Measurements from ENCODE around the gene ARAP1. TPM values are rescaled to one million over a fixed set of nuclear protein-coding genes. Genes with fewer than 3 reads are reported as not detected.

The ARAP1 gene
- total RNA-seq, 2 experiments from 2014 or later, result 65.7 to 69.8 TPM

- H3K9me3 Mint-ChIP-seq, result no peaks in the 10 kb centered on the region
- Histone ChIP-seq H3K4me3 (ENCODE audit: low read length) (no peak overlapping the region), H3K4me1 (ENCODE audit: insufficient read depth, low read length) (peaks cover 81% of the 10 kb centered on the region), H3K27me3 (ENCODE audit: control insufficient read depth in 1 of 2, insufficient read depth in 2 of 2, low read length in 2 of 2) (no peaks in the 10 kb centered on the region), H3K36me3 (ENCODE audit: insufficient read depth, low read length) (peaks cover 48% of the 10 kb centered on the region), H3K9me3 (ENCODE audit: control insufficient read depth in 1 of 2, insufficient read depth in 1 of 2, low read length in 2 of 2) (no peaks in the 10 kb centered on the region), H3K27ac (ENCODE audit: low read depth in 1 of 2, low read length in 2 of 2) (no peak overlapping the region)
- POLR2A ChIA-PET, result interaction anchor here (1.0 kb wide), 1 partner anchor 423 kb away, joined by 3 read pairs; the partner anchor contains the start of gene FCHSD2
- intact Hi-C loops (cut with DNase I, micrococcal nuclease), result no loop called here
- peaks cover 54% of the 10 kb centered on the region for H3K36me3 Mint-ChIP-seq (ENCODE audit: low read depth)
- H3K27me3 Mint-ChIP-seq, result no peaks in the 10 kb centered on the region
- DNase-seq (peak in 1 of 14 experiments; percentile 26), ATAC-seq (ENCODE audit: poor library complexity) (no peak)
- TF ChIP-seq CTCF (IDR thresholded peaks at IDR 0.05), result no peak
- H3K4me3 Mint-ChIP-seq, result peak overlapping the region; percentile 91
- H3K27ac Mint-ChIP-seq, result peak overlapping the region; percentile 90
- H3K4me1 Mint-ChIP-seq (ENCODE audit: low read depth), result peaks cover 79% of the 10 kb centered on the region
- CTCF ChIA-PET, result interaction anchor here (1.6 kb wide), 1 partner anchor 12 kb away, joined by 4 read pairs; no protein-coding TSS in a partner anchor
Observed at GRCh38 chr11:72719144-72719543, 33.1 kb downstream of the ARAP1 start.

DNA sequence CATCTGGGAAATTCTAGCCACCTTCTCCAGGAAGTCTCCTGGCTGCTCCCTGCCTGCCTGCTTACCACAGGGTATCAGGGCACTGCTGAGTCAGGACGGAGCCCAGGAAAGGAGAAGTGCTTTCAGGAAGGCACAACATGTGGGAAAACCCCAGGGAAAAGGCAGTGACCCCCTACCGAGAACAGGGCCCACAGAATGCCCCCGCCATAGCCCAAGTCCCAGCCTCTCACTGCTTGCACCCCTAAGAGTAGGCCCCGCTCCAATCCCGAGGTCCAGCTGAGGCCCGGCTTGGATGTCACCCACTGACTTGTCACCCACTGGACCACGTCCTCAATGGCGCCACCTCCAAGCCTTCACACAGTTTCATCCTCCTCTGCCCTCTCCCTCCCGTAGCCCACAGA lies 34.1 kb downstream of the ARAP1 start:
- peak in 2 of 14 experiments; percentile 55 to 56 for DNase-seq
- ChIA-PET POLR2A (no interaction called here), CTCF (interaction anchor here (1.6 kb wide), 1 partner anchor 14 kb away, joined by 4 read pairs; no protein-coding TSS in a partner anchor)
- no peak for TF ChIP-seq CTCF (IDR thresholded peaks at IDR 0.05)
- H3K36me3 Mint-ChIP-seq (ENCODE audit: low read depth), result peaks cover 58% of the 10 kb centered on the region
- intact Hi-C loops (cut with DNase I, micrococcal nuclease), result no loop called here
- H3K9me3 ChIP-seq (ENCODE audit: control insufficient read depth in 1 of 2, insufficient read depth in 1 of 2, low read length in 2 of 2), result no peaks in the 10 kb centered on the region
- H3K4me1 Mint-ChIP-seq (ENCODE audit: low read depth), result peaks cover 74% of the 10 kb centered on the region
- peaks cover 77% of the 10 kb centered on the region for H3K4me1 ChIP-seq (ENCODE audit: insufficient read depth, low read length)
- H3K27me3 Mint-ChIP-seq, result no peaks in the 10 kb centered on the region
- no peaks in the 10 kb centered on the region for H3K9me3 Mint-ChIP-seq
- H3K27me3 ChIP-seq (ENCODE audit: control insufficient read depth in 1 of 2, insufficient read depth in 2 of 2, low read length in 2 of 2), result no peaks in the 10 kb centered on the region
- no peak overlapping the region for H3K4me3 ChIP-seq (ENCODE audit: low read length)
- H3K36me3 ChIP-seq (ENCODE audit: insufficient read depth, low read length), result peaks cover 58% of the 10 kb centered on the region
- peak overlapping the region; percentile 90 for H3K27ac Mint-ChIP-seq
- H3K4me3 Mint-ChIP-seq, result peak overlapping the region; percentile 54
- no peak for ATAC-seq (ENCODE audit: poor library complexity)
- no peak overlapping the region for H3K27ac ChIP-seq (ENCODE audit: low read depth in 1 of 2, low read length in 2 of 2)

DNA sequence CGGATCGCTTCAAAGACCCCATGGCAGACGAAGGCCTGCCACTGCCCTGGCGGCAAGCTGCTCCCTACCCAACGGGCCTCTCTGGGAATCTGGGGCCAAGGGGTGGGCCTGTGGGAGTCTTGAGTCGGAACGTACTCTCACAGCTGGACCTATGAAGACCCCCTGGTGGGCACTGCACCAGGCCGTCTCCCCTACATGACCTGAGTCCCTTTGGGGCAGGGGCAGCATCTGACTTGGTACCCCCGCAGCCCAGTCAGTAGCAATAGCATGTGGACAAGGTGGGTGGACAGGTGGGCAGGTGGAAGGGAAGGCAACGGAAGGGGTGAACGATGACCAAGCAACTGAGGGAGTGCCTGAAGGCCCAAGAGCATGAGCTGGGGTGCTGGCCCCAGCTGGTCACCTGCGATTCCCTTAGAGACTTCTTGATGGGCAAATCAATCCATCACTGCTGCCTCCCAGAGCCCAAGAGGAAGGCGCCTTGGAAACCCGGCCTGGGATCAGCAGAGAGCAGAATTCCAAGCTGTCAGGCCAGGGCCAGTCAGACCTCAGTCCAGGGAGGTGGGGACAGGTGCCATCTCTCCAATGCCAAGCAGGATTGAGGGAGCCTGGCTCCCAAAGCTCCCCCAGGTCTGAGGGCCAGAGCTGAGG lies 35.3 kb downstream of the ARAP1 start:
- Histone ChIP-seq H3K27ac (ENCODE audit: low read depth in 1 of 2, low read length in 2 of 2) (no peak overlapping the region), H3K4me3 (ENCODE audit: low read length) (no peak overlapping the region), H3K36me3 (ENCODE audit: insufficient read depth, low read length) (peaks cover 63% of the 10 kb centered on the region), H3K4me1 (ENCODE audit: insufficient read depth, low read length) (peaks cover 67% of the 10 kb centered on the region), H3K27me3 (ENCODE audit: control insufficient read depth in 1 of 2, insufficient read depth in 2 of 2, low read length in 2 of 2) (no peaks in the 10 kb centered on the region), H3K9me3 (ENCODE audit: control insufficient read depth in 1 of 2, insufficient read depth in 1 of 2, low read length in 2 of 2) (no peaks in the 10 kb centered on the region)
- Mint-ChIP-seq H3K27me3 (no peaks in the 10 kb centered on the region), H3K27ac (no peak overlapping the region), H3K9me3 (no peaks in the 10 kb centered on the region), H3K4me1 (ENCODE audit: low read depth) (peaks cover 66% of the 10 kb centered on the region), H3K4me3 (no peak overlapping the region), H3K36me3 (ENCODE audit: low read depth) (peaks cover 60% of the 10 kb centered on the region)
- POLR2A ChIA-PET, result no interaction called here
- no peak for DNase-seq
- intact Hi-C loops (cut with DNase I, micrococcal nuclease), result no loop called here
- no peak for ATAC-seq (ENCODE audit: poor library complexity)
- CTCF ChIA-PET, result interaction anchor here (0.6 kb wide), 1 partner anchor 32 kb away, joined by 3 read pairs; no protein-coding TSS in a partner anchor
- TF ChIP-seq CTCF (IDR thresholded peaks at IDR 0.05), result no peak

All from CD4-positive, alpha-beta T cell (primary cell).